Transverse colon (tissue), 4 donors: Measurements from ENCODE around the gene HADH. TPM values are rescaled to one million over a fixed set of nuclear protein-coding genes. Genes with fewer than 3 reads are reported as not detected.
"Not testable (repeated sequence)": the region's sequence is repeated elsewhere in the genome, so short reads cannot be mapped to it uniquely, and the experiment has no call there.

ENCODE experiments used
- DNase-seq: peaks from one replicate; pipeline ENCODE4 v3.0.0-alpha.2; 2019
- H3K27ac ChIP-seq, 4 donors: fragments of 200-600 bp; sonication (generic); 2 replicates each; pipeline ENCODE4 v1.5.1; 2016 to 2018; ENCODE audit warnings: inconsistent platforms in 4 of 4
- H3K27me3 ChIP-seq: fragments of 200-600 bp; sonication (generic); 2 replicates; pipeline ENCODE4 v1.5.1; 2017; ENCODE audit warnings: inconsistent platforms
- H3K36me3 ChIP-seq, 4 donors: fragments of 200-600 bp; sonication (generic); 2 replicates each; pipeline ENCODE4 v1.5.1; 2017 to 2019; ENCODE audit warnings: inconsistent platforms in 4 of 4
- H3K4me1 ChIP-seq, 4 donors: fragments of 200-600 bp; sonication (generic); 2 replicates each; pipeline ENCODE4 v1.5.1; 2017 to 2020; ENCODE audit warnings: inconsistent platforms in 4 of 4
- H3K4me3 ChIP-seq, 4 donors: fragments of 200-600 bp; sonication (generic); 1 replicate in 1 of 4; 2 replicates in 3 of 4; pipeline versions ENCODE4 v1.5.1 to v1.6.1; 2017 to 2019; ENCODE audit warnings: inconsistent platforms in 4 of 4
- H3K9me3 ChIP-seq, 2 donors: fragments of 200-600 bp; sonication (generic); 2 replicates each; pipeline ENCODE4 v1.5.1; 2017 to 2019; ENCODE audit warnings: inconsistent platforms in 2 of 2
- EP300 ChIP-seq: sonication (generic); formaldehyde crosslinking; IDR thresholded peaks from one replicate; pipeline ENCODE4 v1.6.1; 2017; ENCODE audit warnings: antibody characterized with exemption, low read depth
- POLR2A ChIP-seq: fragments of 450-650 bp; IDR thresholded peaks from one replicate; pipeline ENCODE4 v1.6.1; 2016; ENCODE audit warnings: antibody characterized with exemption, mild to moderate bottlenecking, moderate library complexity
- POLR2AphosphoS5 ChIP-seq, 3 donors: sonication (generic); formaldehyde crosslinking; IDR thresholded peaks; one replicate each; pipeline ENCODE4 v1.6.1; 2016; ENCODE audit warnings: antibody characterized with exemption in 3 of 3
- WGBS, 2 donors: methylation state at CpG; one replicate each; pipeline ENCODE4 v1.1.5; 2018; ENCODE audit warnings: low coverage in 1 of 2; 5-methylcytosine and 5-hydroxymethylcytosine counted together
- in situ Hi-C, 4 donors: fragments of 200-750 bp; cut with MboI; loops; one replicate each; pipeline versions ENCODE4 v1.15.0 to v1.15.1; 2017; ENCODE audit warnings: low sequenced_read_pairs in 3 of 4, low pct_ligation_motif_present in 1 of 4, low pct_unique_long_range_greater_than_20kb in 1 of 4
- intact Hi-C: fragments of 100-400 bp; cut with DNase I; formaldehyde crosslinking; loops from one replicate; pipeline ENCODE4 v1.15.1; 2023; ENCODE audit warnings: low total_unique reads
- total RNA-seq, 4 donors: library from RNA; depleted of rRNA; stranded (reverse); fragments of >200 nt; gene quantifications; one replicate each; pipeline ENCODE4 v1.1.0, GENCODE V29; 2016
- TF ChIP-seq, protein P1 (sequence below), 5 experiments: fragments of 200-600 bp in 3 of 5; fragments of 450-650 bp in 2 of 5; sonication (generic) in 3 of 5; IDR thresholded peaks; 1 replicate in 2 of 5; 2 replicates in 3 of 5; pipeline ENCODE4 v1.5.1; 2016 to 2017; ENCODE audit warnings: antibody characterized with exemption in 5 of 5, inconsistent platforms in 3 of 5, mild to moderate bottlenecking in 2 of 5, moderate library complexity in 1 of 5

Gene HADH
- total RNA-seq, 4 donors from 2014 or later: 47.5 to 135 (median 117) TPM

DNA sequence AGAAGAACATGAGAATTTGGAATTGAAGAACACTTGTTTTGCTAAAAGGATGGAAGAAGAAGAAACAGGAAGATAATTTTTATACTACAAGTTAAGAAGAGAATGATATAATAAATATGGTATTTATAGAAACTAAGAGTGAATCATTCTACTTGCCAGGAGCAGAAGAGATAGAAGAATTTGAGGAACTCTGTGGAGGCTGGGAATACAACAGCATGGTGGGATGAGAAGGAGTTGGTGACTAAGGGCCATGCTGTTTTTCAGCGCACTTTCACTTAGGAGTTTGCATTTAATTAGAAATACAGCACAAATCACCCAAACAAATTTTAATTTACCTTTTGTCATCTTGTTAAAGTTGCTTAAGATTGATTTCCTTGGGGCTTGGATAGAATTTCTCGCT lies 20.5 kb downstream of the HADH start:
- Histone ChIP-seq H3K27me3 (no peaks in the 10 kb centered on the region), H3K9me3 (no peaks in the 10 kb centered on the region), H3K4me1 (no peaks in the 10 kb centered on the region), H3K36me3 (peaks cover 0 to 14% (median 0%) of the 10 kb centered on the region in 4 donors), H3K27ac (no peak overlapping the region), H3K4me3 (no peak overlapping the region)
- intact Hi-C loops (no loop called here), in situ Hi-C loops (no loop called here)
- no peak for DNase-seq
- TF ChIP-seq POLR2AphosphoS5 (IDR thresholded peaks at IDR 0.05): no peak
- 85 to 87% methylated on average over 2 of the region's 2 CpGs for WGBS, 2 donors

DNA sequence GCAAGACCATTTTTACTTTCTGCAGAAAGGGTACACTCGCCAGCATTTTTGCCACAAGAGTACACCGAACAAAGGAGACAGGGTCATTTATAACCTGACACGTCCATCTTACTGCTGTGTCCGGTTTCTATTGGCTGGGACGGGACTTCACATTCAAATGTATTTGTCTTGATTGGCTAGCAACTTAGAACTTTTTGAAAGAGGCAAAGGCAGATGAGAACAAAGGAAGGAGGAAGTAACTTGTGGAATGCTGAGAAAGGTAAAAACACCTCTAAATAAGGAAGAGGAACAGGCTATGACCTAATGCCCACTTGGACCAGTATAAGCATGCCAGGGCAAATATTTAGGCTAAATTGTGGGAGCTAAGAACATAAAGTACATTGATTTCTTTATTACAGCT lies 22.7 kb downstream of the HADH start:
- WGBS, 2 donors: 95 to 100% methylated on average over 5 of the region's 5 CpGs
- intact Hi-C loops, H3K27me3 ChIP-seq, in situ Hi-C loops, H3K4me1 ChIP-seq, DNase-seq, H3K9me3 ChIP-seq, H3K4me3 ChIP-seq, H3K27ac ChIP-seq: not testable (repeated sequence)
- H3K36me3 ChIP-seq: peaks cover 0 to 30% (median 0%) of the 10 kb centered on the region in 4 donors

DNA sequence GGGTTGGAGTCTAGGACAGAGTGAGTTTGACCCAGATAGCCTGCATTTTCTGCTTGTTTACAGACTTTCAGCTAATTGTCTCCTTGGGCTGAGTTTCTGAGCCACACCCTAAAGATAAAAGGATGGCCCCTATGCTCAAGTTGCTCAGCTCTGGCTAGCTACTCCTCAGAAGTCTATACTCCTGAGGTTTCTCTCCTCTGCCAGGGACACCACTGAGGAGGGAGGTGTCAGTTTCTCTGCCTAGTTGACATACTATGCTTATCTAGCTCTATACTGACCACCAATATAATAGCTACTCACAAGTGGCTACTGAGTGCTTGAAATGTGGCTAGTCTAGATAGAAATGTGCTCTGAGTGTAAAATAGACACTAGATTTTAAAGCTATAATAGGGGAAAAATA lies 23.6 kb downstream of the HADH start:
- TF ChIP-seq POLR2A: no peak
- no peak for TF ChIP-seq POLR2AphosphoS5 (IDR thresholded peaks at IDR 0.05)
- TF ChIP-seq EP300: no peak
- TF ChIP-seq, protein P1, sequence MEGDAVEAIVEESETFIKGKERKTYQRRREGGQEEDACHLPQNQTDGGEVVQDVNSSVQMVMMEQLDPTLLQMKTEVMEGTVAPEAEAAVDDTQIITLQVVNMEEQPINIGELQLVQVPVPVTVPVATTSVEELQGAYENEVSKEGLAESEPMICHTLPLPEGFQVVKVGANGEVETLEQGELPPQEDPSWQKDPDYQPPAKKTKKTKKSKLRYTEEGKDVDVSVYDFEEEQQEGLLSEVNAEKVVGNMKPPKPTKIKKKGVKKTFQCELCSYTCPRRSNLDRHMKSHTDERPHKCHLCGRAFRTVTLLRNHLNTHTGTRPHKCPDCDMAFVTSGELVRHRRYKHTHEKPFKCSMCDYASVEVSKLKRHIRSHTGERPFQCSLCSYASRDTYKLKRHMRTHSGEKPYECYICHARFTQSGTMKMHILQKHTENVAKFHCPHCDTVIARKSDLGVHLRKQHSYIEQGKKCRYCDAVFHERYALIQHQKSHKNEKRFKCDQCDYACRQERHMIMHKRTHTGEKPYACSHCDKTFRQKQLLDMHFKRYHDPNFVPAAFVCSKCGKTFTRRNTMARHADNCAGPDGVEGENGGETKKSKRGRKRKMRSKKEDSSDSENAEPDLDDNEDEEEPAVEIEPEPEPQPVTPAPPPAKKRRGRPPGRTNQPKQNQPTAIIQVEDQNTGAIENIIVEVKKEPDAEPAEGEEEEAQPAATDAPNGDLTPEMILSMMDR (IDR thresholded peaks at IDR 0.05): no peak
- no peak for DNase-seq
- H3K9me3 ChIP-seq: no peaks in the 10 kb centered on the region
- peaks cover 0 to under 1% (median 0%) of the 10 kb centered on the region in 4 donors for H3K4me1 ChIP-seq
- no peak overlapping the region for H3K4me3 ChIP-seq
- H3K27me3 ChIP-seq: no peaks in the 10 kb centered on the region
- peaks cover 0 to 30% (median 0%) of the 10 kb centered on the region in 4 donors for H3K36me3 ChIP-seq
- in situ Hi-C loops: no loop called here
- intact Hi-C loops: no loop called here
- no peak overlapping the region for H3K27ac ChIP-seq

DNA sequence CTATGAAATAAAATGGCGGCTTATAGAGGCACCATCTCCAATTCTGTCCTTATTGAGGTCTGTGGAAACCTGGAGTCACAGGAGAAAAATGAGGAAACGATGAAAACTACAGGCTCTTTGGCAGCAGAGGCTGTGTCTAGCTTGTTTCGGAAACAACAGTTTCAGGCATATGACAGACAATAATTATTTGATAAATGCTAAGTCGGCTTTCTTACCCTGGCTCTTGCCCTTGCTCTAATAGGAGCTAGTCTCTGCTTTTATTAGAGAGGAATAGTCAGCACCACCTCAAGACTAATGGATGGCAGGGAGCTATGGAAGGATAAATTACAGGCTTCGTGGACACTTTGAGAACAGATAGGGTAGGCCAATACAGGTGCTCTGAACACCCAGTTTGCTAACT lies 24.3 kb downstream of the HADH start:
- no peak for DNase-seq
- Histone ChIP-seq H3K9me3 (no peaks in the 10 kb centered on the region), H3K27ac (no peak overlapping the region), H3K4me1 (peaks cover 0 to 6% (median 0%) of the 10 kb centered on the region in 4 donors), H3K36me3 (peaks cover 0 to 30% (median 0%) of the 10 kb centered on the region in 4 donors), H3K4me3 (no peak overlapping the region), H3K27me3 (no peaks in the 10 kb centered on the region)
- in situ Hi-C loops (no loop called here), intact Hi-C loops (no loop called here)
- no peak for TF ChIP-seq EP300
- whole genome bisulfite sequencing, 2 donors: 94 to 99% methylated on average over 5 of the region's 5 CpGs

DNA sequence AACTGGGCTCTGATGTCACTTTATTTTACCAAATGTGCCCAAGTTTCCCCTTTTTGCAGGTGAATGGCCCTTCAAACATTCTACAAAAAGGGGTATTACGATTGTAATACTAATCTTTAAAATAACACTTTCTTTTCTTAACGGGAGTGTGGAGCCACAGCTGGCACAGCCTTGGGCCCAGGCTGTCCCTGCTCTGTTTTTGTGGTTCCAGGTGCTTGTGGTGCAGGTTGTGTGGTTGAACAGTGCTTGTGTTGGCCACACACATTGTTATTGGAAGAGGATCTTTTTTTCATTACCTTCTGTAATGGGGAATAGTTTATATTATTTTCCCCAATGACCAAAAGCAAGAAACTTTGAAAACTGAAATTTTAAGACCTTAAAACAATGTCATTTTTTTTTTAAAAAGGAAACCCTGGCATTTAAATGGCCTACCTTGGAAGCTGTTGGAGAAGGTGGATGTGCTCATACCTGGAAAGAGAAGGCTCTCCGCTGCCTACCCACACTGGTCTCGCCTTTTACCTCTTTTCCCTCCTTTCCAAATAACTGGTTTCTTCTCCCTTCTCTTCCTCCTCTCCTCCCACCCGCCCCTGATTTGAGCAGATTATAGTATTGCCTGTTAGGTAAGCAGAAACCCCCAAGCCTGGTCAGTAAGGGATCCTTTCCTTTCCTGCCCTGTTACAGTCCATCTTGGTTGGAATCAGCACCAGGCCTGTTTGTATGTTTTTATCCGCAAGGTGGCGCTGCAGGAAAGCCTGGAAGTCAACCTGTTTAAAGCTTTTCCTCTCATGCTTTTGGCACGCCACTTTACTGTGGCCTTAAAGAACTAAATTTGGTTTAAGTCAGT lies 28.6 kb downstream of the HADH start:
- Histone ChIP-seq H3K4me1 (peaks cover 0 to 6% (median 0%) of the 10 kb centered on the region in 4 donors), H3K4me3 (no peak overlapping the region), H3K27me3 (no peaks in the 10 kb centered on the region), H3K9me3 (no peaks in the 10 kb centered on the region), H3K27ac (no peak overlapping the region), H3K36me3 (peaks cover 0 to 47% (median 6%) of the 10 kb centered on the region in 4 donors)
- intact Hi-C loops: no loop called here
- DNase-seq: peak; percentile 83
- TF ChIP-seq, protein P1 (IDR thresholded peaks at IDR 0.05): peak; percentile 78 to 91 (median 86)
- TF ChIP-seq EP300: no peak
- 42 to 63% methylated on average over 4 to 8 of the region's 8 CpGs for WGBS, 2 donors
- in situ Hi-C loops: loop anchor here in 2 of 4 donors (5.0 kb wide), 1 partner anchor 554 kb away; no protein-coding TSS in a partner anchor
